CD14-positive monocyte (primary cell): ENCODE measurements around the gene THSD1. TPM values are rescaled to one million over a fixed set of nuclear protein-coding genes. Genes with fewer than 3 reads are reported as not detected.

Experiments
- DNase-seq, 3 donors: peaks; one replicate each; pipeline ENCODE4 v3.0.0-alpha.2; 2011 to 2022
- H2AFZ ChIP-seq: 2 replicates; pipeline ENCODE4 v1.6.0; 2012; ENCODE audit warnings: mild to moderate bottlenecking, low read depth, low read length, inconsistent platforms; ENCODE audit not compliant: insufficient read depth, poor library complexity, severe bottlenecking
- H3K27ac ChIP-seq, 2 donors: 1 replicate in 1 of 2; 2 replicates in 1 of 2; pipeline ENCODE4 v1.5.1; 2012 to 2013; ENCODE audit warnings: low read length in 2 of 2, control low read depth in 1 of 2, inconsistent platforms in 1 of 2, low read depth in 1 of 2, mild to moderate bottlenecking in 1 of 2
- H3K27me3 ChIP-seq, 2 donors: one replicate each; pipeline versions ENCODE4 v1.6.0 to v1.6.1; 2011 to 2013; ENCODE audit warnings: low read length in 2 of 2; ENCODE audit not compliant: control insufficient read depth in 2 of 2, insufficient read depth in 2 of 2
- H3K36me3 ChIP-seq, 2 donors: replicated peaks in 1 of 2; 1 replicate in 1 of 2; 2 replicates in 1 of 2; pipeline versions ENCODE4 v1.5.1 to v1.6.1; 2012 to 2013; ENCODE audit warnings: low read length in 2 of 2, control low read depth in 1 of 2, inconsistent platforms in 1 of 2, mild to moderate bottlenecking in 1 of 2; ENCODE audit not compliant: insufficient read depth in 2 of 2, control insufficient read depth in 1 of 2
- H3K4me1 ChIP-seq, 2 donors: 1 replicate in 1 of 2; 2 replicates in 1 of 2; pipeline versions ENCODE4 v1.5.1 to v1.6.1; 2012 to 2013; ENCODE audit warnings: low read length in 2 of 2, control low read depth in 1 of 2, inconsistent platforms in 1 of 2, mild to moderate bottlenecking in 1 of 2, moderate library complexity in 1 of 2; ENCODE audit not compliant: insufficient read depth in 2 of 2, control insufficient read depth in 1 of 2
- H3K4me2 ChIP-seq: replicated peaks from 2 replicates; pipeline ENCODE3; 2012; ENCODE audit warnings: low read length, moderate library complexity, mild to moderate bottlenecking; ENCODE audit not compliant: poor library complexity, severe bottlenecking; ENCODE audit errors: extremely low read depth
- H3K4me3 ChIP-seq, 3 experiments: fragments of 200-600 bp in 1 of 3; sonication (generic) in 1 of 3; replicated peaks in 1 of 3; 1 replicate in 2 of 3; 2 replicates in 1 of 3; pipeline ENCODE4 v1.5.1; 2011 to 2013; ENCODE audit warnings: low read length in 3 of 3, mild to moderate bottlenecking in 3 of 3, control low read depth in 2 of 3, low read depth in 2 of 3, inconsistent platforms in 1 of 3, moderate library complexity in 1 of 3
- H3K79me2 ChIP-seq: 2 replicates; pipeline ENCODE4 v1.6.0; 2012; ENCODE audit warnings: mild to moderate bottlenecking, control low read depth, inconsistent platforms, low read length, moderate library complexity; ENCODE audit not compliant: insufficient read depth
- H3K9ac ChIP-seq: 2 replicates; pipeline ENCODE4 v1.6.0; 2017; ENCODE audit warnings: low read length, mild to moderate bottlenecking; ENCODE audit not compliant: insufficient read depth, poor library complexity, severe bottlenecking
- H3K9me3 ChIP-seq, 2 donors: replicated peaks in 1 of 2; 1 replicate in 1 of 2; 2 replicates in 1 of 2; pipeline versions ENCODE4 v1.5.1 to v1.6.1; 2012 to 2013; ENCODE audit warnings: low read length in 2 of 2, control low read depth in 1 of 2; ENCODE audit not compliant: control insufficient read depth in 1 of 2, insufficient read depth in 1 of 2
- H4K20me1 ChIP-seq: 2 replicates; pipeline ENCODE4 v1.6.0; 2012; ENCODE audit warnings: mild to moderate bottlenecking, low read length, control low read depth, moderate library complexity; ENCODE audit not compliant: insufficient read depth
- H3K27ac Mint-ChIP-seq, 7 donors: one replicate each; pipeline ENCODE4 v1.8.0; 2020; ENCODE audit warnings: mild to moderate bottlenecking in 7 of 7, mixed read lengths in 7 of 7, moderate library complexity in 6 of 7, inconsistent platforms in 2 of 7
- H3K27me3 Mint-ChIP-seq, 3 donors: one replicate each; pipeline ENCODE4 v1.8.0; 2021 to 2022; ENCODE audit warnings: low read depth in 3 of 3, mild to moderate bottlenecking in 3 of 3, mixed read lengths in 3 of 3, moderate library complexity in 3 of 3, inconsistent platforms in 1 of 3
- H3K36me3 Mint-ChIP-seq, 2 donors: one replicate each; pipeline ENCODE4 v1.8.0; 2020; ENCODE audit warnings: mixed read lengths in 2 of 2, inconsistent platforms in 1 of 2, mild to moderate bottlenecking in 1 of 2
- H3K4me1 Mint-ChIP-seq: one replicate; pipeline ENCODE4 v1.8.0; 2020; ENCODE audit warnings: mild to moderate bottlenecking, mixed read lengths
- H3K4me3 Mint-ChIP-seq, 2 donors: one replicate each; pipeline ENCODE4 v1.8.0; 2020; ENCODE audit warnings: mild to moderate bottlenecking in 2 of 2, mixed read lengths in 2 of 2, moderate library complexity in 1 of 2
- H3K9me3 Mint-ChIP-seq, 7 donors: one replicate each; pipeline ENCODE4 v1.8.0; 2020 to 2022; ENCODE audit warnings: mixed read lengths in 7 of 7, mild to moderate bottlenecking in 6 of 7, moderate library complexity in 6 of 7, inconsistent platforms in 2 of 7
- WGBS: methylation state at CpG from one replicate; pipeline ENCODE4 v1.1.5; 2013; ENCODE audit warnings: missing lambda C conversion rate; ENCODE audit not compliant: insufficient coverage; 5-methylcytosine and 5-hydroxymethylcytosine counted together
- intact Hi-C, 2 donors: fragments of 100-400 bp; cut with micrococcal nuclease; formaldehyde crosslinking; loops; one replicate each; pipeline versions ENCODE4 v1.15.0 to v1.15.1; 2023
- polyA plus RNA-seq, 3 donors: library from polyadenylated mRNA; depleted of rRNA in 1 of 3; unstranded in 2 of 3; stranded (reverse) in 1 of 3; fragments of 300-500 nt in 2 of 3; fragments of >200 nt in 1 of 3; fragmentation: Illumina TruSeq in 2 of 3; gene quantifications; 1 replicate in 2 of 3; 2 replicates in 1 of 3; pipeline ENCODE4 v1.2.3, GENCODE V29; 2012 to 2021
- TF ChIP-seq, protein P1 (sequence below): fragments of 200-600 bp; IDR thresholded peaks from one replicate; pipeline ENCODE4 v1.8.0; 2022; ENCODE audit warnings: antibody characterized with exemption, mild to moderate bottlenecking

THSD1 gene
- polyA plus RNA-seq, 3 donors: 0.52 TPM; not detected in 2

GRCh38 chr13:52393572-52394357 lies 12.2 kb downstream of the THSD1 start:
- intact Hi-C loops: no loop called here

GRCh38 chr13:52387721-52388120 lies 18.3 kb downstream of the THSD1 start:
- H3K27ac ChIP-seq: no peak overlapping the region
- Mint-ChIP-seq H3K4me3 (no peak overlapping the region), H3K27me3 (peaks cover 0 to 4% (median 4%) of the 10 kb centered on the region in 3 donors), H3K36me3 (no peaks in the 10 kb centered on the region), H3K9me3 (peaks cover 0 to 3% (median 0%) of the 10 kb centered on the region in 7 donors), H3K27ac (no peak overlapping the region), H3K4me1 (no peaks in the 10 kb centered on the region)
- H3K4me3 ChIP-seq: no peak overlapping the region
- H3K4me1 ChIP-seq: no peaks in the 10 kb centered on the region
- TF ChIP-seq, protein P1, sequence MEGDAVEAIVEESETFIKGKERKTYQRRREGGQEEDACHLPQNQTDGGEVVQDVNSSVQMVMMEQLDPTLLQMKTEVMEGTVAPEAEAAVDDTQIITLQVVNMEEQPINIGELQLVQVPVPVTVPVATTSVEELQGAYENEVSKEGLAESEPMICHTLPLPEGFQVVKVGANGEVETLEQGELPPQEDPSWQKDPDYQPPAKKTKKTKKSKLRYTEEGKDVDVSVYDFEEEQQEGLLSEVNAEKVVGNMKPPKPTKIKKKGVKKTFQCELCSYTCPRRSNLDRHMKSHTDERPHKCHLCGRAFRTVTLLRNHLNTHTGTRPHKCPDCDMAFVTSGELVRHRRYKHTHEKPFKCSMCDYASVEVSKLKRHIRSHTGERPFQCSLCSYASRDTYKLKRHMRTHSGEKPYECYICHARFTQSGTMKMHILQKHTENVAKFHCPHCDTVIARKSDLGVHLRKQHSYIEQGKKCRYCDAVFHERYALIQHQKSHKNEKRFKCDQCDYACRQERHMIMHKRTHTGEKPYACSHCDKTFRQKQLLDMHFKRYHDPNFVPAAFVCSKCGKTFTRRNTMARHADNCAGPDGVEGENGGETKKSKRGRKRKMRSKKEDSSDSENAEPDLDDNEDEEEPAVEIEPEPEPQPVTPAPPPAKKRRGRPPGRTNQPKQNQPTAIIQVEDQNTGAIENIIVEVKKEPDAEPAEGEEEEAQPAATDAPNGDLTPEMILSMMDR: no peak
- H4K20me1 ChIP-seq: no peaks in the 10 kb centered on the region
- H3K9ac ChIP-seq: no peak overlapping the region
- no peak for DNase-seq
- no peaks in the 10 kb centered on the region for H3K9me3 ChIP-seq
- no peak overlapping the region for H2AFZ ChIP-seq
- no peaks in the 10 kb centered on the region for H3K27me3 ChIP-seq
- H3K4me2 ChIP-seq: no peak overlapping the region
- H3K36me3 ChIP-seq: no peaks in the 10 kb centered on the region
- intact Hi-C loops: no loop called here
- H3K79me2 ChIP-seq: no peaks in the 10 kb centered on the region

More at GRCh38 chr13:52393572-52394357, 12.2 kb downstream of the THSD1 start:
- no peak for DNase-seq
- H3K4me3 Mint-ChIP-seq: no peak overlapping the region
- Histone ChIP-seq H3K36me3 (no peaks in the 10 kb centered on the region), H4K20me1 (no peaks in the 10 kb centered on the region), H3K4me1 (no peaks in the 10 kb centered on the region), H3K79me2 (no peaks in the 10 kb centered on the region), H3K9me3 (no peaks in the 10 kb centered on the region), H3K9ac (no peak overlapping the region), H3K27me3 (no peaks in the 10 kb centered on the region), H3K27ac (no peak overlapping the region), H2AFZ (no peak overlapping the region), H3K4me3 (no peak overlapping the region), H3K4me2 (no peak overlapping the region)
- no peak overlapping the region for H3K27ac Mint-ChIP-seq
- peaks cover 0 to 6% (median 2%) of the 10 kb centered on the region in 3 donors for H3K27me3 Mint-ChIP-seq
- TF ChIP-seq, protein P1: no peak
- peaks cover 0 to 3% (median 0%) of the 10 kb centered on the region in 7 donors for H3K9me3 Mint-ChIP-seq
- H3K36me3 Mint-ChIP-seq: no peaks in the 10 kb centered on the region
- 97% methylated on average over 3 of the region's 8 CpGs for WGBS
- H3K4me1 Mint-ChIP-seq: peaks cover 6% of the 10 kb centered on the region
